HG03139 (cell line): ENCODE measurements around the gene ONECUT1.

Source experiments
- ATAC-seq: cut with Tn5 transposase; IDR thresholded peaks from one replicate; pipeline ENCODE4 v1.9.1; 2021; ENCODE audit not compliant: unreplicated experiment

The ONECUT1 gene

GRCh38 chr15:52797625-52798501 lies 7.7 kb upstream of the ONECUT1 start:
- ATAC-seq, result no peak

DNA sequence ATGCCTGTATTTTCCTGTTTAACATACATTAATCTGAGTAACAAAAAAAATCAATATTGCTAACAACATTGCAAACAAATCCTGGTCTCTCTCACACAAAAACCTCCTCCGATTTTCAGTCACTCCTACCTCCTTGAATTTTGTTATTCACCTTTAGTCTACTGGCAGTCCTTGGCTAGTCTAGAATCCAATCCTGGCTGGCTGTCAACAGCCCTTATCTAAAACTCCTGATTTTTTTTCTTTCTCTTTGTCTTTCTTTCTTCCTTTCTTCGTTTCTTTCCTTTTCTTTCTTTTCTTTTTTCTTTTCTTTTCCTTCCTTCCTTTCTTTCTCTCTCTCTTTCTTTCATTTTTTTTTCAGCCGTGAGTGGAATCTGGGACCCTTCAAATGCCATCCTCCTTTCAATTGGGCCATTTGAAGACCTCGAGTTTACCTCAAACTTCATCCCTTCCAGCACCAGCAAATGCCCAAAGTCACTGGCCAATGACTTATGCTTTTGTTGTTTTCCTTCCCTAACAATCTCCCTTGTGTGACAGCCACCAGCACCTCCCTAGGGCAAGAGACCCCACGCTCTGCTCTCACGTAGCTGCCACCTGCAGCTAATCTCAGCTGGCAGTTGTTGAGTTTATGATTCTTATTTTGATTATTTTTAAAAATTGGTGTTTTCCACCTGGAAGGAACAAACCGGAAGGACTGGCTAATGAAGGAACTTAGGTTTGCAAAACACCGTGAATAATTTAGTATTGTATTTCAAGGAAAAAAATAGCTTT lies 6.8 kb upstream of the ONECUT1 start:
- ATAC-seq, result no peak

GRCh38 chr15:52796228-52796521 lies 6.0 kb upstream of the ONECUT1 start:
- no peak for ATAC-seq

- ATAC-seq, result no peak
Measured at GRCh38 chr15:52795464-52796227, 5.5 kb upstream of the ONECUT1 start.

DNA sequence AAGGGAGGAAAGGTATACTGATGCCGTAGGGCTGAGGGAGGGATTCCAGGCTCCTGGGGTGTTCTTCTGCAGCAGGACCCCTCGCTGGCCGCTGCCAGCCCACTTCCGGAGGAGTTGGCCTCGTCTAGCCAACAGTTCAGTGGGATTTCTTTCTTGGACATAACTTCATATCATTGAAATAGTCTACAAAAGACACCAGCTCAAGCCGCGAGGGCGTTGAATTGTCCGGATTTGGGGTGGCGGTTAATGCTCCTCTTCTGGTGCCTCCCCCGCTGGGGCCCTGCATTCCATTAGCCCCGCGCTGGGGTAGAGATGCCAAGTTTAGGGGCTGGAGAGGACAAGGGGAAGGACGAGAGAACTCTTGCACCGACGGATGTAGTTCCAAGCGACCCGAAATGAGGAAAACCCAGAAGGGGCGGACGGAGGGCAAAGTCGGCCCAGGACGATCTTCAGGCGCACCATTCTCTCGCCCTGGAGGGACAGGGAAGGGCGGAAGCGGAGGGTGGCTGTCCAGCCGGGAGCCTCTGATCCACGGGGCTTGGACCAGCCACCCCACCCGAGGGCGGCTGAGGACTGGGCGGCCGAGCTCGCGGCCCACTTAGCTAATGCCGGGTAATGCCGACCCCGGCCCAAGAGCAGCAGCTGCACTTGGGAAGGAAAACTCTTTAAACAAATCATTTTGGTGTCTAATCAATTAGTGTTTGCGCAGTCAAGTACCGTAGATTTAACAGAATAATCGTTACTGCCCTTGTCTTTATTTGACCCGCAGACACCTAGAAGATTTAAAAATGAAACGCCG lies 4.7 kb upstream of the ONECUT1 start:
- ATAC-seq, result no peak

GRCh38 chr15:52791776-52792175 lies 1.6 kb upstream of the ONECUT1 start:
- no peak for ATAC-seq

- ATAC-seq, result no peak
Measured at GRCh38 chr15:52790941-52791751, 1.0 kb upstream of the ONECUT1 start.

DNA sequence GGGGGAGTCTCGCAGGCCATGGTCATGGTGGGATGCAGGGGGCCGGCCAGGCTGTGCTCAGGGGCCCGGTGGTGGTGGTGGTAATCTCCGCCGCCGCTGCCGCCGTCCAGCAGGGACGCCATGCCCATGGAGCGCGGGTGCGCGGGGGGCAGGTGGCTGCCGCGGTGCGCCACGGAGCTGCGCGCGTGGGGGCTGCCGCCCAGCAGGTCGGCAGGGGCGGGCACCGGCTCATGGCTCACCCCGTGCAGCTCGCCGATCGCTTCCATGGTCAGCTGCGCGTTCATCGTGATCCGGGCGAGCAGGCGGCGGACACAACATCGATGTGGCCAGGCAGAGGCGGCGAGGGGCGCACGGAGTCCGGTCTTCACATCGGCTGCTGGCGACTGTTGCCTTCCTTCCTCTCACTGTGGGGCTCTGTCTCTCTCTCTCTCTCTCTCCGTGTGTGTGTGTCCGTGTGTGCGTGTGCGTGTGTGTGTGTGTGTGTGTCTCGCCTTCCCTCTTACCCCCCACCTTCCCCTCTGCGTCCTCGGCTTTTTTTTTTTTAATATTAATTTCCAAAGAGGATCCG lies 451 bp downstream of the ONECUT1 start:
- ATAC-seq, result no peak

GRCh38 chr15:52789008-52789600 lies 1.0 kb downstream of the ONECUT1 start:
- ATAC-seq, result no peak

DNA sequence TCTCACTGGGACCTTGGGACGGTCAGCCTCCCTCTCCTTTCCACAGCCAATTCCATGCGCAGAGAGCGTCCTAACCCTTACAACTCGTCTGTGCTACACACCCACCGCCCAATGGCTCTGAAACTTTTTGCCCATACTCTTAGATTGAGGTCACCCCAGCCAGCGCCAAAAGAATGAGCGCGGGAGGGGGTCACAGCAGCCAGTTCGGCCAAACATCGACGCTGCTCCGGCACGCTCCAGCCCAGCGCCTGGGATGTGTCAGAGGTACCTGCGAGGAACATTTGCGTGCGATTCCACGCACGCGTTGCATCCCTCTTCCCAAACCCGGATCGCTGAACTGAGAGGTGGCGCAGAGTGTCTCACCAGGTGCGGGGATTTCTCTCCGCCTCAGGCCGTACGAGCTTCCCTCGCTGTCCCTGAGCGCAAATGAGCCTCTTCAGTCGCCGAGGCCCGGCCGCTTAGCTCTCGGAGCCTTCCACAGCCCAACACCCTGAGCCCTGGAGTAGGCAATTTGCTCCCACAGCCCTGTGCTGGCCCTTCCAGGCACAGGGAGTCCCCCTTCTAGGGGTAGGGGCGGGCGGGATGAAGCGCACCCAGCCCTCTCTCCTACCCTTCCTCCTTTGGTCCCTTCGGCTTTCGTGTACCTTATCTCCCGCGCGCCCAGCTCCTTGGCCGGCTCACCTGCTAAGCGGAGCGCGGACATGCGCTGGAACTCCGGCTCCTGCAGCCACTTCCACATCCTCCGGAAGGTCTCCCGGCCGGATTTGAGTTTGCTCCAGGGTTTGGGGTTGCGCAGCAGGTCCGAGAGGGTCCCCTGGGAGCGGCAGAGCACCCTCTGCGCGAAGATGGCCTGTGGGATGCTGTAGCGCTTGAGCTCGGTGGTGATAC lies 1.8 kb downstream of the ONECUT1 start:
- no peak for ATAC-seq

GRCh38 chr15:52787549-52788098 lies 2.5 kb downstream of the ONECUT1 start:
- ATAC-seq, result no peak

DNA sequence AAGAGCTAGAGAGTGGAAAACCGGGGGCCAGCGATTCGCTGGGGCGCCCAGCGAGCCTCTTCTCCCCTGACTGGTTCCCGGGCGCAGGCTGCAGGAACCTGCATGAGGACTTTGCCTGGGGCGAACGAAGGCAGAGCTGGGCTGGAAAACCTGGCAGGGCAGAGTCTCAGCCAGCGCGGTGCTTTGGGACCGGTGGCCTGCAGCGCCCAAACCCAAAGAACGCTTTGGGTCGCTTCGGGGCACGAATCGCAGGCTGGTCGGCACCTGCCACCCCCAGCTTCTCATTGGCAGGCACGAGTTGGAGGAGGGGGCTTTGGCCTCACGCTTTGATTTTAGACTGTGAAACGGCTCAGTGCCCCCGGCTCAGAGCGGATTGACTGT lies 3.0 kb downstream of the ONECUT1 start:
- ATAC-seq, result no peak

- no peak for ATAC-seq
Measured at GRCh38 chr15:52786436-52787122, 3.6 kb downstream of the ONECUT1 start.

- ATAC-seq, result no peak
Measured at GRCh38 chr15:52785672-52786406, 4.3 kb downstream of the ONECUT1 start.

GRCh38 chr15:52784799-52785671 lies 5.1 kb downstream of the ONECUT1 start:
- ATAC-seq, result no peak
